SK-N-SH (cell line): ENCODE measurements around the gene LRP2BP. TPM values are rescaled to one million over a fixed set of nuclear protein-coding genes. Genes with fewer than 3 reads are reported as not detected.

Experiments
- CTCF ChIA-PET: fragments of 300-600, 350-600 bp; formaldehyde crosslinking; extraction: SDS; loops from one replicate; lab custom pipeline; 2021; lab: Yijun Ruan, JAX
- POLR2A ChIA-PET: fragments of 350-600 bp; sonication (Branson Sonifier 250); formaldehyde crosslinking; extraction: SDS; loops from one replicate; lab custom pipeline; 2020; ENCODE audit warnings: antibody characterized with exemption, inconsistent platforms; lab: Yijun Ruan, JAX
- DNase-seq: peaks from one replicate; pipeline ENCODE4 v3.0.0; 2012
- H2AFZ ChIP-seq: fragments of 200-600 bp; sonication (generic); 2 replicates; pipeline ENCODE4 v1.8.1; 2016; ENCODE audit warnings: antibody characterized with exemption, mild to moderate bottlenecking, low read depth
- H3F3A ChIP-seq: fragments of 200-600 bp; sonication (generic); replicated peaks from 2 replicates; pipeline ENCODE3; 2016; ENCODE audit warnings: antibody characterized with exemption, mild to moderate bottlenecking; ENCODE audit not compliant: insufficient read depth
- H3K27ac ChIP-seq, 2 experiments: fragments of 200-500 bp in 1 of 2; fragments of 200-600 bp in 1 of 2; sonication (Bioruptor generic) in 1 of 2; sonication (generic), shearing (Covaris generic) in 1 of 2; 2 replicates each; pipeline versions ENCODE4 v1.5.1 to v1.6.1; 2014 to 2016; ENCODE audit warnings: low read depth in 2 of 2, inconsistent platforms in 1 of 2, low read length in 1 of 2, mild to moderate bottlenecking in 1 of 2, mixed read lengths in 1 of 2
- H3K27me3 ChIP-seq: fragments of 200-600 bp; sonication (generic), shearing (Covaris generic); 2 replicates; pipeline ENCODE4 v1.6.1; 2016; ENCODE audit warnings: mixed run types; ENCODE audit not compliant: insufficient read depth
- H3K36me3 ChIP-seq, 2 experiments: fragments of 200-500 bp in 1 of 2; fragments of 200-600 bp in 1 of 2; sonication (Bioruptor generic) in 1 of 2; sonication (generic) in 1 of 2; replicated peaks in 1 of 2; 2 replicates each; pipeline versions ENCODE3 to v1.5.1; 2014 to 2016; ENCODE audit warnings: low read length in 1 of 2, mild to moderate bottlenecking in 1 of 2; ENCODE audit not compliant: insufficient read depth in 2 of 2, control insufficient read depth in 1 of 2
- H3K4me1 ChIP-seq, 2 experiments: fragments of 200-500 bp in 1 of 2; fragments of 200-600 bp in 1 of 2; sonication (Bioruptor generic) in 1 of 2; sonication (generic), shearing (Covaris generic) in 1 of 2; 2 replicates each; pipeline versions ENCODE4 v1.5.1 to v1.6.1; 2014 to 2016; ENCODE audit warnings: low read depth in 1 of 2, low read length in 1 of 2, mixed run types in 1 of 2; ENCODE audit not compliant: insufficient read depth in 2 of 2, control insufficient read depth in 1 of 2
- H3K4me2 ChIP-seq: fragments of 200-600 bp; sonication (generic), shearing (Covaris generic); 2 replicates; pipeline ENCODE4 v1.6.1; 2017; ENCODE audit warnings: mixed run types
- H3K4me3 ChIP-seq, 2 experiments: fragments of 200-500 bp in 1 of 2; fragments of 200-600 bp in 1 of 2; sonication (Bioruptor generic) in 1 of 2; sonication (generic), shearing (Covaris generic) in 1 of 2; 2 replicates each; pipeline versions ENCODE4 v1.5.1 to v1.8.1; 2014 to 2016; ENCODE audit warnings: low read depth in 2 of 2, inconsistent platforms in 1 of 2, low read length in 1 of 2, mild to moderate bottlenecking in 1 of 2, mixed read lengths in 1 of 2, moderate library complexity in 1 of 2
- H3K79me2 ChIP-seq: fragments of 200-600 bp; sonication (generic); 2 replicates; pipeline ENCODE4 v1.8.1; 2017; ENCODE audit warnings: mild to moderate bottlenecking; ENCODE audit not compliant: insufficient read depth
- H3K9ac ChIP-seq: fragments of 200-600 bp; sonication (generic); 2 replicates; pipeline ENCODE4 v1.6.1; 2017; ENCODE audit warnings: mixed run types
- H3K9me2 ChIP-seq: fragments of 200-600 bp; sonication (generic); 2 replicates; pipeline ENCODE4 v1.6.1; 2017; ENCODE audit warnings: mixed run types
- H3K9me3 ChIP-seq: fragments of 200-600 bp; sonication (generic); 2 replicates; pipeline ENCODE4 v1.6.1; 2017; ENCODE audit warnings: mixed run types, mild to moderate bottlenecking, moderate library complexity
- H4K20me1 ChIP-seq: fragments of 200-600 bp; sonication (generic); 2 replicates; pipeline ENCODE4 v1.6.1; 2017; ENCODE audit warnings: mild to moderate bottlenecking, mixed run types; ENCODE audit not compliant: insufficient read depth
- ELF1 ChIP-seq: IDR thresholded peaks from 2 replicates; pipeline ENCODE4 v1.4.0; 2012
- EZH2phosphoT487 ChIP-seq: fragments of 200-600 bp; sonication (generic); IDR thresholded peaks from 2 replicates; pipeline ENCODE4 v1.6.1; 2017; ENCODE audit warnings: low read depth, mixed run types, mild to moderate bottlenecking, antibody characterized with exemption, moderate library complexity, borderline replicate concordance
- FOXM1 ChIP-seq: IDR thresholded peaks from 2 replicates; pipeline ENCODE4 v1.4.0; 2012; ENCODE audit warnings: low read depth, mild to moderate bottlenecking
- GABPA ChIP-seq: IDR thresholded peaks from 2 replicates; pipeline ENCODE4 v1.4.0; 2012; ENCODE audit warnings: low read depth, mild to moderate bottlenecking
- MXI1 ChIP-seq: IDR thresholded peaks from 2 replicates; pipeline ENCODE4 v1.6.1; 2012; ENCODE audit warnings: mild to moderate bottlenecking, low read depth, low read length, improper control_type of control experiment
- NFIC ChIP-seq: IDR thresholded peaks from 2 replicates; pipeline ENCODE4 v1.4.0; 2012; ENCODE audit warnings: borderline replicate concordance
- NRF1 ChIP-seq: IDR thresholded peaks from 2 replicates; pipeline ENCODE4 v1.6.1; 2012; ENCODE audit warnings: low read depth, mild to moderate bottlenecking, low read length
- POLR2AphosphoS5 ChIP-seq: IDR thresholded peaks from 2 replicates; pipeline ENCODE4 v1.6.1; 2012; ENCODE audit warnings: low read depth, low read length
- RAD21 ChIP-seq: IDR thresholded peaks from 2 replicates; pipeline ENCODE4 v1.6.1; 2012; ENCODE audit warnings: mild to moderate bottlenecking, low read length
- RFX5 ChIP-seq: IDR thresholded peaks from 2 replicates; pipeline ENCODE4 v1.6.1; 2012; ENCODE audit warnings: mild to moderate bottlenecking, improper control_type of control experiment, low read length
- RXRA ChIP-seq: IDR thresholded peaks from 2 replicates; pipeline ENCODE4 v1.4.0; 2012; ENCODE audit warnings: low read depth, mild to moderate bottlenecking, borderline replicate concordance
- SIN3A ChIP-seq: IDR thresholded peaks from 2 replicates; pipeline ENCODE4 v1.6.1; 2012; ENCODE audit warnings: low read depth, mild to moderate bottlenecking, low read length, moderate library complexity, borderline replicate concordance
- SMC3 ChIP-seq: IDR thresholded peaks from 2 replicates; pipeline ENCODE4 v1.6.1; 2012; ENCODE audit warnings: low read depth, low read length, improper control_type of control experiment
- TAF1 ChIP-seq: IDR thresholded peaks from 2 replicates; pipeline ENCODE4 v1.6.1; 2012; ENCODE audit warnings: low read depth, mild to moderate bottlenecking, low read length, moderate library complexity, borderline replicate concordance
- USF1 ChIP-seq: IDR thresholded peaks from 2 replicates; pipeline ENCODE4 v1.4.0; 2012; ENCODE audit warnings: low read depth, borderline replicate concordance
- WGBS: methylation state at CpG from one replicate; pipeline ENCODE4 v1.1.6; 2017; ENCODE audit warnings: low lambda C conversion rate; 5-methylcytosine and 5-hydroxymethylcytosine counted together
- polyA plus RNA-seq, 3 experiments: library from polyadenylated mRNA; depleted of rRNA; stranded (reverse); fragments of >200 nt; gene quantifications; 2 replicates each; pipeline ENCODE4 v1.2.3, GENCODE V29; 2012
- TF ChIP-seq, protein P1 (sequence below): IDR thresholded peaks from 2 replicates; pipeline ENCODE4 v1.6.1; 2012; ENCODE audit warnings: mild to moderate bottlenecking, low read depth, low read length, moderate library complexity

The LRP2BP gene
- polyA plus RNA-seq (2012; rRNA removed): 0.30 and 0.52 TPM in 2 replicates
- 0.08 and 0.14 TPM in 2 replicates for polyA plus RNA-seq (2012; cell fraction: cytosol; rRNA removed)
- 2.5 and 3.8 TPM in 2 replicates for polyA plus RNA-seq (2012; cell fraction: nucleus; rRNA removed)

- H3F3A ChIP-seq: peaks cover 4% of the 10 kb centered on the region
- H3K27ac ChIP-seq: peak within 1 kb of the TSS; percentile 94 to 98
- H2AFZ ChIP-seq: peak within 1 kb of the TSS; percentile 74
- H3K9me2 ChIP-seq: no peaks in the 10 kb centered on the region
- H4K20me1 ChIP-seq: no peaks in the 10 kb centered on the region
- H3K79me2 ChIP-seq: 0 out of 2 replicates have a peak, but pooled peaks cover 8% of the 10 kb centered on the region
- H3K4me3 ChIP-seq: peak within 1 kb of the TSS; percentile 74 to 78
- H3K9me3 ChIP-seq: no peaks in the 10 kb centered on the region
- peaks cover 21 to 26% of the 10 kb centered on the region in 2 experiments for H3K36me3 ChIP-seq
- TF ChIP-seq FOXM1 (no peak), TAF1 (no peak), SMC3 (no peak), EZH2phosphoT487 (no peak), RXRA (no peak), ELF1 (no peak), RFX5 (peak; percentile 73), RAD21 (0 out of 2 replicates have a peak, but pooled peaks have one; percentile 1), USF1 (no peak), POLR2AphosphoS5 (peak; percentile 58; the same call in 1 of the 2 replicates), SIN3A (no peak), MXI1 (peak; percentile 41; the same call in 1 of the 2 replicates), GABPA (peak; percentile 57; the same call in 1 of the 2 replicates), NFIC (no peak), NRF1 (no peak)
- TF ChIP-seq, protein P1, sequence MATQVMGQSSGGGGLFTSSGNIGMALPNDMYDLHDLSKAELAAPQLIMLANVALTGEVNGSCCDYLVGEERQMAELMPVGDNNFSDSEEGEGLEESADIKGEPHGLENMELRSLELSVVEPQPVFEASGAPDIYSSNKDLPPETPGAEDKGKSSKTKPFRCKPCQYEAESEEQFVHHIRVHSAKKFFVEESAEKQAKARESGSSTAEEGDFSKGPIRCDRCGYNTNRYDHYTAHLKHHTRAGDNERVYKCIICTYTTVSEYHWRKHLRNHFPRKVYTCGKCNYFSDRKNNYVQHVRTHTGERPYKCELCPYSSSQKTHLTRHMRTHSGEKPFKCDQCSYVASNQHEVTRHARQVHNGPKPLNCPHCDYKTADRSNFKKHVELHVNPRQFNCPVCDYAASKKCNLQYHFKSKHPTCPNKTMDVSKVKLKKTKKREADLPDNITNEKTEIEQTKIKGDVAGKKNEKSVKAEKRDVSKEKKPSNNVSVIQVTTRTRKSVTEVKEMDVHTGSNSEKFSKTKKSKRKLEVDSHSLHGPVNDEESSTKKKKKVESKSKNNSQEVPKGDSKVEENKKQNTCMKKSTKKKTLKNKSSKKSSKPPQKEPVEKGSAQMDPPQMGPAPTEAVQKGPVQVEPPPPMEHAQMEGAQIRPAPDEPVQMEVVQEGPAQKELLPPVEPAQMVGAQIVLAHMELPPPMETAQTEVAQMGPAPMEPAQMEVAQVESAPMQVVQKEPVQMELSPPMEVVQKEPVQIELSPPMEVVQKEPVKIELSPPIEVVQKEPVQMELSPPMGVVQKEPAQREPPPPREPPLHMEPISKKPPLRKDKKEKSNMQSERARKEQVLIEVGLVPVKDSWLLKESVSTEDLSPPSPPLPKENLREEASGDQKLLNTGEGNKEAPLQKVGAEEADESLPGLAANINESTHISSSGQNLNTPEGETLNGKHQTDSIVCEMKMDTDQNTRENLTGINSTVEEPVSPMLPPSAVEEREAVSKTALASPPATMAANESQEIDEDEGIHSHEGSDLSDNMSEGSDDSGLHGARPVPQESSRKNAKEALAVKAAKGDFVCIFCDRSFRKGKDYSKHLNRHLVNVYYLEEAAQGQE: no peak
- ChIA-PET POLR2A (interaction anchor here (0.7 to 2.2 kb wide), 8 partner anchors 10 to 661 kb away, joined by 3 to 14 read pairs (median 4); partner anchors contain the start of genes CENPU, SLC25A4 and UFSP2), CTCF (interaction anchor here (0.9 to 3.8 kb wide), 3 partner anchors 187 to 642 kb away, joined by 3 to 19 read pairs (median 13); partner anchors contain the start of gene SNX25)
- 16% methylated on average over 11 of the region's 12 CpGs for WGBS
- peaks cover 6 to 8% of the 10 kb centered on the region in 2 experiments; a peak in 3 of 4 replicates for H3K4me1 ChIP-seq
- H3K27me3 ChIP-seq: no peaks in the 10 kb centered on the region
- H3K4me2 ChIP-seq: peak within 1 kb of the TSS; percentile 99
- no peak for DNase-seq
- H3K9ac ChIP-seq: peak within 1 kb of the TSS; percentile 90
Observed at GRCh38 chr4:185395238-185395955, at the start of gene LRP2BP. TSS of gene LRP2BP (minus strand) at chr4:185395924. CDS start at chr4:185378186, 17,738 bp downstream.
